Parathyroid adenoma (tissue), 2 donors: ENCODE results near the gene PAX8.

ENCODE experiments used
- H2AFZ ChIP-seq: fragments of 300-600 bp; sonication (generic); one replicate; pipeline ENCODE4 v1.7.0; 2017; ENCODE audit warnings: antibody characterized with exemption, mild to moderate bottlenecking
- H3K27ac ChIP-seq: fragments of 300-600 bp; sonication (generic); one replicate; pipeline ENCODE4 v1.7.0; 2017
- H3K27me3 ChIP-seq: fragments of 300-600 bp; sonication (generic); one replicate; pipeline ENCODE4 v1.7.0; 2017; ENCODE audit warnings: low read length; ENCODE audit not compliant: control insufficient read depth, insufficient read depth
- H3K36me3 ChIP-seq: fragments of 300-600 bp; sonication (generic); one replicate; pipeline ENCODE4 v1.7.0; 2017; ENCODE audit warnings: low read length; ENCODE audit not compliant: control insufficient read depth, insufficient read depth
- H3K4me1 ChIP-seq: fragments of 300-600 bp; sonication (generic); one replicate; pipeline ENCODE4 v1.7.0; 2017; ENCODE audit warnings: control low read depth
- H3K4me2 ChIP-seq: fragments of 300-600 bp; sonication (generic); one replicate; pipeline ENCODE4 v1.7.0; 2017; ENCODE audit warnings: low read length
- H3K4me3 ChIP-seq: fragments of 300-600 bp; sonication (generic); one replicate; pipeline ENCODE4 v1.7.0; 2017; ENCODE audit warnings: low read depth, low read length
- H3K79me2 ChIP-seq: fragments of 300-600 bp; sonication (generic); one replicate; pipeline ENCODE4 v1.7.0; 2017; ENCODE audit warnings: control low read depth
- H3K9ac ChIP-seq: fragments of 300-600 bp; sonication (generic); one replicate; pipeline ENCODE4 v1.7.0; 2017; ENCODE audit warnings: mild to moderate bottlenecking
- H3K9me3 ChIP-seq: fragments of 300-600 bp; sonication (generic); one replicate; pipeline ENCODE4 v1.7.0; 2017; ENCODE audit warnings: low read length; ENCODE audit not compliant: control insufficient read depth
- CTCF ChIP-seq: fragments of 300-600 bp; sonication (generic); IDR thresholded peaks from one replicate; pipeline ENCODE4 v1.7.0; 2017; ENCODE audit warnings: antibody characterized with exemption, mild to moderate bottlenecking
- donor health status: primary hyperparathyroidism.

The PAX8 gene

GRCh38 chr2:113216321-113216720 is 62.4 kb downstream of the PAX8 start:
- Histone ChIP-seq H3K27ac (no peak overlapping the region), H3K27me3 (no peaks in the 10 kb centered on the region), H3K79me2 (no peaks in the 10 kb centered on the region), H3K4me3 (no peak overlapping the region), H3K36me3 (no peaks in the 10 kb centered on the region), H3K9ac (no peak overlapping the region), H3K4me1 (peaks cover 9% of the 10 kb centered on the region), H3K4me2 (no peak overlapping the region), H2AFZ (no peak overlapping the region), H3K9me3 (no peaks in the 10 kb centered on the region)
- TF ChIP-seq CTCF: no peak

- TF ChIP-seq CTCF: no peak
- Histone ChIP-seq H2AFZ (no peak overlapping the region), H3K36me3 (no peaks in the 10 kb centered on the region), H3K9ac (no peak overlapping the region), H3K4me1 (peaks cover 9% of the 10 kb centered on the region), H3K4me2 (no peak overlapping the region), H3K4me3 (no peak overlapping the region), H3K79me2 (no peaks in the 10 kb centered on the region), H3K9me3 (no peaks in the 10 kb centered on the region), H3K27ac (no peak overlapping the region), H3K27me3 (no peaks in the 10 kb centered on the region)
Measured at GRCh38 chr2:113215056-113215455, 63.7 kb downstream of the PAX8 start.

GRCh38 chr2:113214141-113214540 is 64.6 kb downstream of the PAX8 start:
- H3K4me2 ChIP-seq: no peak overlapping the region
- no peak overlapping the region for H3K9ac ChIP-seq
- no peaks in the 10 kb centered on the region for H3K9me3 ChIP-seq
- no peaks in the 10 kb centered on the region for H3K79me2 ChIP-seq
- no peak overlapping the region for H3K27ac ChIP-seq
- H3K4me3 ChIP-seq: no peak overlapping the region
- H2AFZ ChIP-seq: no peak overlapping the region
- H3K36me3 ChIP-seq: no peaks in the 10 kb centered on the region
- no peak for TF ChIP-seq CTCF
- H3K27me3 ChIP-seq: no peaks in the 10 kb centered on the region
- H3K4me1 ChIP-seq: peaks cover 9% of the 10 kb centered on the region

- Histone ChIP-seq H3K27me3 (no peaks in the 10 kb centered on the region), H3K9me3 (no peaks in the 10 kb centered on the region), H2AFZ (no peak overlapping the region), H3K79me2 (no peaks in the 10 kb centered on the region), H3K36me3 (no peaks in the 10 kb centered on the region), H3K4me2 (no peak overlapping the region), H3K4me3 (no peak overlapping the region), H3K4me1 (peaks cover 5% of the 10 kb centered on the region), H3K27ac (no peak overlapping the region), H3K9ac (no peak overlapping the region)
- TF ChIP-seq CTCF: no peak
Measured at GRCh38 chr2:113213061-113213930, 65.4 kb downstream of the PAX8 start.
